Measurements from ENCODE around the gene SYF2.

DNA sequence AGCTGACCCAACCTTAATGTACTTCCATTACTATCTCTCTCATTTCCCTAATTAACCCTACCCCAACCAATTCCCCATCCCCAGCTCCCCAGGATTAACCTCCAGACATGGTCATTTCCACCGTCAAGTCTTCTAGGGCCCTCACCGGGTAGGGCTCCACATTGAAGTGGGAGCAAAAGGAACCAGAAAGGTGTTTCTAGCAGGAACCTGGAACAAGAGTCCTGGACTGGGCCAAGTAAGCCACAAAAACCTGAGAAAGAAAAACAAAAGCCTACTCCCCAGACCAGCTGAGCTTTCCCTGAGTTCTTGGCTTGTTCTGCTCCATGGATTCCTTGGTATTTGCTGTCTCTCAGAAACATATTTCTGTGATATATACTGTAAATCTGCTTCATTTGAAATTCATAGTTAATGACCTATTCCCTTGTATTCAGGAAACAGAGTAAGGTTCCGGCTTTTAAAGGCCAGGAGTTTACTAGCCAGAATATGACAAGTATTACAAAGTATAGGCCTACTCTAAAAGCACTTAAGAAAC is 58.4 kb downstream of the SYF2 start:
- TF ChIP-seq, protein P1, sequence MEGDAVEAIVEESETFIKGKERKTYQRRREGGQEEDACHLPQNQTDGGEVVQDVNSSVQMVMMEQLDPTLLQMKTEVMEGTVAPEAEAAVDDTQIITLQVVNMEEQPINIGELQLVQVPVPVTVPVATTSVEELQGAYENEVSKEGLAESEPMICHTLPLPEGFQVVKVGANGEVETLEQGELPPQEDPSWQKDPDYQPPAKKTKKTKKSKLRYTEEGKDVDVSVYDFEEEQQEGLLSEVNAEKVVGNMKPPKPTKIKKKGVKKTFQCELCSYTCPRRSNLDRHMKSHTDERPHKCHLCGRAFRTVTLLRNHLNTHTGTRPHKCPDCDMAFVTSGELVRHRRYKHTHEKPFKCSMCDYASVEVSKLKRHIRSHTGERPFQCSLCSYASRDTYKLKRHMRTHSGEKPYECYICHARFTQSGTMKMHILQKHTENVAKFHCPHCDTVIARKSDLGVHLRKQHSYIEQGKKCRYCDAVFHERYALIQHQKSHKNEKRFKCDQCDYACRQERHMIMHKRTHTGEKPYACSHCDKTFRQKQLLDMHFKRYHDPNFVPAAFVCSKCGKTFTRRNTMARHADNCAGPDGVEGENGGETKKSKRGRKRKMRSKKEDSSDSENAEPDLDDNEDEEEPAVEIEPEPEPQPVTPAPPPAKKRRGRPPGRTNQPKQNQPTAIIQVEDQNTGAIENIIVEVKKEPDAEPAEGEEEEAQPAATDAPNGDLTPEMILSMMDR (IDR thresholded peaks at IDR 0.05; ENCODE audit: insufficient read depth, low read length) = no peak
- TF ChIP-seq POLR2AphosphoS5 (IDR thresholded peaks at IDR 0.05; ENCODE audit: low read depth) = no peak
- no peak for TF ChIP-seq GABPA (IDR thresholded peaks at IDR 0.05; ENCODE audit: low read depth)
- TF ChIP-seq, protein P2, sequence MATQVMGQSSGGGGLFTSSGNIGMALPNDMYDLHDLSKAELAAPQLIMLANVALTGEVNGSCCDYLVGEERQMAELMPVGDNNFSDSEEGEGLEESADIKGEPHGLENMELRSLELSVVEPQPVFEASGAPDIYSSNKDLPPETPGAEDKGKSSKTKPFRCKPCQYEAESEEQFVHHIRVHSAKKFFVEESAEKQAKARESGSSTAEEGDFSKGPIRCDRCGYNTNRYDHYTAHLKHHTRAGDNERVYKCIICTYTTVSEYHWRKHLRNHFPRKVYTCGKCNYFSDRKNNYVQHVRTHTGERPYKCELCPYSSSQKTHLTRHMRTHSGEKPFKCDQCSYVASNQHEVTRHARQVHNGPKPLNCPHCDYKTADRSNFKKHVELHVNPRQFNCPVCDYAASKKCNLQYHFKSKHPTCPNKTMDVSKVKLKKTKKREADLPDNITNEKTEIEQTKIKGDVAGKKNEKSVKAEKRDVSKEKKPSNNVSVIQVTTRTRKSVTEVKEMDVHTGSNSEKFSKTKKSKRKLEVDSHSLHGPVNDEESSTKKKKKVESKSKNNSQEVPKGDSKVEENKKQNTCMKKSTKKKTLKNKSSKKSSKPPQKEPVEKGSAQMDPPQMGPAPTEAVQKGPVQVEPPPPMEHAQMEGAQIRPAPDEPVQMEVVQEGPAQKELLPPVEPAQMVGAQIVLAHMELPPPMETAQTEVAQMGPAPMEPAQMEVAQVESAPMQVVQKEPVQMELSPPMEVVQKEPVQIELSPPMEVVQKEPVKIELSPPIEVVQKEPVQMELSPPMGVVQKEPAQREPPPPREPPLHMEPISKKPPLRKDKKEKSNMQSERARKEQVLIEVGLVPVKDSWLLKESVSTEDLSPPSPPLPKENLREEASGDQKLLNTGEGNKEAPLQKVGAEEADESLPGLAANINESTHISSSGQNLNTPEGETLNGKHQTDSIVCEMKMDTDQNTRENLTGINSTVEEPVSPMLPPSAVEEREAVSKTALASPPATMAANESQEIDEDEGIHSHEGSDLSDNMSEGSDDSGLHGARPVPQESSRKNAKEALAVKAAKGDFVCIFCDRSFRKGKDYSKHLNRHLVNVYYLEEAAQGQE (IDR thresholded peaks at IDR 0.05; ENCODE audit: insufficient replicate concordance, low read depth) = no peak
- TF ChIP-seq SPI1 (IDR thresholded peaks at IDR 0.05; ENCODE audit: borderline replicate concordance, low read depth) = no peak

Measured in HL-60 (cell line).